GM12892 (cell line): ENCODE measurements around the gene PRPS1.

Source experiments
- POLR2A ChIP-seq: IDR thresholded peaks from 2 replicates; pipeline ENCODE4 v1.6.1; 2011; ENCODE audit warnings: low read depth, low read length, control low read depth
- POLR2AphosphoS5 ChIP-seq: IDR thresholded peaks from 2 replicates; pipeline ENCODE4 v1.6.1; 2011; ENCODE audit warnings: low read depth, low read length, control low read depth
- TAF1 ChIP-seq: IDR thresholded peaks from 2 replicates; pipeline ENCODE4 v1.6.1; 2011; ENCODE audit warnings: low read depth, mild to moderate bottlenecking, control low read depth, low read length, borderline replicate concordance

GRCh38 chrX:107597791-107598190, 30.5 kb upstream of the PRPS1 start:
- no peak for TF ChIP-seq TAF1
- TF ChIP-seq POLR2A: no peak
- TF ChIP-seq POLR2AphosphoS5: no peak
